IPS DF 4.7 (cell line): ENCODE measurements around the gene APOL3.
A peak's percentile ranks its signal among the peaks of the same experiment; 100 is the strongest.
"Not testable (repeated sequence)": the region's sequence is repeated elsewhere in the genome, so short reads cannot be mapped to it uniquely, and the experiment has no call there.

Experiments used
- DNase-seq: peaks from one replicate; pipeline ENCODE4 v3.0.0-alpha.2; 2013; ENCODE audit warnings: low spot score; ENCODE audit errors: extremely low read depth

The APOL3 gene

GRCh38 chr22:36136988-36137387 lies 23.6 kb downstream of the APOL3 start:
- no peak for DNase-seq

DNA sequence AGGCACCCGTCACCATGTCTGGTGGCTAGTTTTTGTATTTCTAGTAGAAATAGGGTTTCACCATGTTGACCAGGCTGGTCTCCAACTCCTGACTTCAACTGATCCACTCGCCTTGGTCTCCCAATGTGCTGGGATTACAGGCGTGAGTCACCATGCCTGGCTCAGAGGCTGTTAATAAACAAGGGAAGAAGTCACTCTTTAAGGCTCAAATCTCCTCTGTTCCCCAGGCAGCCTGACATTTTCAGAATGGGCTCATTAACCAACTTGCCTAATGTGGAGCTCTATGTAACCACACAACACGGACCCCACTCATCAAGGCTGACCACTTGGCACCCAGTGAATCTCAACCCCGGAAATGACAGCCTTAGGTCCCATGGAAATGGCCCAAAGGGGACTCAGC lies 24.1 kb downstream of the APOL3 start:
- no peak for DNase-seq

DNA sequence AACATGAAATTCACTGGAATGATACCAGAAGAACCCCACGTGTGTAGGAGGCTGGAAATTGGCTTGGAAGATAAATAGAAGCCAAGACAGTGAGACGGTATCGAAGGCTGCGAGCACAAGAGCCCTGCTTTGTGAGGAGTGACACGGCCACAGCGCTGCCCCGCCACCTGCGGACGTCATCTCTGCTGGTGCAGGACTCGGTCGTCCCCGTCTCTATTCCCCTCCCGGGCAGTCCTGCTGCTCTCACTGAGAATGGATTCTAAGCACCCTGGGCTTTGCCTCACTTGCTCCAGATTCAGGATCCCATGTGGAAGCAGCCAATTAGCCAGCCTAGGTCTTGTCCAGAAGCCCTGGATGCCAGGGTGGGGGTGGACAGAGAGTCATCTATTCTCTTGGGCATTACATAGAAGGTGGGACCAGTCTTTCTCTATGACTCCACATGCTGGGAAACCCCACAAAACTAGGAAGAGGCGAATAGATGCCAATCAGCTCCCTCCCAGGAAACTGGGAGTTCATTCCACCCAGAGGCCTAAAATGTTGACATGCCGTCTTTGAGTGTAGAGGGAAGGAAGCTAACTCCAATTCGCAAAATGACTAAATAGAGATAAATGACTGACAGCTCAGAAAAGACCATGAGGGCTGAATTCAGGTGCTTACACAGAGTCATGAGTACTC lies 25.1 kb downstream of the APOL3 start:
- no peak for DNase-seq

GRCh38 chr22:36134182-36134581 lies 26.4 kb downstream of the APOL3 start:
- no peak for DNase-seq

DNA sequence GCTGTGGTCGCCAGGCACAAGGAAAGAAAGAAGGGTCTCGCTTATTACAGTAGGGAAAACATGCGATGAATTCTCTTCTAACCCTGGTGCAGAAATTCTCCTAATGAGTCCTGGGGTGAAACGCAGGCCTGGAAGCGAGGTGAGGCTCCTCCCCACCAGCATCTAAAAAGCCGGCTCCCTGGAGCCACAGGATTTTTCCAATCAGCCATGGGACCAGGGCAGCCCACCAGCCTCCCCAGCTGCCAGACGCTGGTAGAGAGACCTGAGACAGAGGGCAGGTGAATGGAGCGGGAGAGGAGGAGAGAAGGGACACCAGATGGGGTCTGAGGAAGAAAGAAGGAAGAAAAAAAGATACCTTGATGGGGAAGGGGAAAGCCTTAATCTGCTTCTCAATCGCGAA lies 28.6 kb downstream of the APOL3 start:
- no peak for DNase-seq

DNA sequence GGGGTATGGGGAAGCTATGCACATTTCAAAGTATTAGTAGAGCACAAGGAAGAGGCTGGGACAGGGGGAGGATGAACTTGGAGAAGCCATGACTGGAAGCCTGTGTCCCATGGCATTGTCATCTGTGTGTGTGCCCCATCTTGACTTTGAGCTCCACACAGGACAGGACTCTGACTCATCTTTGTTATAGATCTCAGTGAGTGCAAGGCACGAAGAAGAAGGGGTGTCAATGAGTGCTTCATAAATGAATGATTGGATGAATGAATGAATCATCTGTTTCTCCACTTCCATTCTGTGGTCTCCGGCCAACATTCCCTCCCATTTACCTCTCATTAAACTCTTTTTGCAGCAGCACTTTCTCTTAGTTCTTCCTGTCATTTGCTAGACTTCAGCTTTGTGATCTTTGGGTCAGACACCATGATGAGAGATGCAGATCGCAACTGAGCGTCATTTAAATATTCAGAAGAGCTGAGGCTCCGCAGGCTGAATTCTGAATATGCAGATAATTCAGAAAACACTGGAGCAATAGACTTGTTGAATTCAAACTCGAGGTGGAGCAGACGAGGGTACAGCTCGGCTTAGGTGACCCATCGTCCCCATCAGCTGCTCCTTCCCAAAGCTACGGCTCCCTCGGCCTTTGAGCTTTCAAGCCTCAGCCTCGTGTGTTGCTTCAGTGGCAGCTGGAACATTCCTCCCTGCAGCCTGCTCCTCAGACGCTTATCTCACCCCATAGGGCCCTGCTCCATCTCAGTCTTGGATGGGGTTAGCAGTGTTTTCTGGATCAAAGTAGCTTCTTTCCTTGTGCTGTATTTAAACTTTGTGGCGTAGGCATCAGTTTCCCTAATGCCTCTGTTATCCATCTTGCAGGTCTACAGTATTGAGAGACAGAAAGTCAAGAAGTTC lies 30.8 kb downstream of the APOL3 start:
- DNase-seq: no peak

- no peak for DNase-seq
Observed at GRCh38 chr22:36129071-36129470, 31.5 kb downstream of the APOL3 start.

- no peak for DNase-seq
Observed at GRCh38 chr22:36125994-36126531, 34.5 kb downstream of the APOL3 start.

DNA sequence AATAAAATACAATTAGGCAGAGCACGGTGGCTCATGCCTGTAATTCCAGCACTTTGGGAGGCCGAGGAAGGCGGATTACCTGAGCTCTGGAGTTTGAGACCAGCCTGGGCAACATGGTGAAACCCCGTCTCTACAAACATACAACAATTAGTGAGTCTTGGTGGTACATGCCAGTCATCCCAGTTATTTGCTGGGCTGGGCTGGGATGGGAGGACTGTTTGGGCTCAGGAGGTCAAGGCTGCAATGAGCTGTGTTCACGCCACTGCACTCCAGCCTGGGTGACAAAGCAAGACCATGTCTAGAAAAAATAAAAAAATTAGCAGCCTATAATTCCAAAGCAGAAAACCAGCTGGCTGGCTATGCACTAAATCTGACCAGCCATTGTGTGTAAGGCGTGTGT lies 35.1 kb downstream of the APOL3 start:
- DNase-seq: no peak

DNA sequence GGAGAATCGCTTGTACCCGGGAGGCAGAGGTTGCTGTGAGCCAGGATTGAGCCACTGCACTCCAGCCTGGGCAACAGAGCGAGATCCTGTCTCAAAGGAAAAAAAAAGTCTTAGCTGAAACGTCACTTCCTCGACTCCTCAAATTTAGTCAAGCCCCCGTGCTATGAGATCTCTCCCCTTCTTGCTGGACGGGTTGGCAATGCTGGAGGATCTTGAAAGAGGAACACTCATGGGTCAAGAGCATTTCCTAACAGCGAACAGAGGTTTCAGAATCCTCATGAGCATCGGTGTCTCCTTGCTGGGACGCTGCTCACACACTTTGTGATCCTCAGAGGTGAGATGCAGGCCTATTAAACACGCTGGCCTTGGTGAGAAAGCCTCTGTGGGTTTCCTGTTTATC lies 35.9 kb downstream of the APOL3 start:
- DNase-seq: no peak

DNA sequence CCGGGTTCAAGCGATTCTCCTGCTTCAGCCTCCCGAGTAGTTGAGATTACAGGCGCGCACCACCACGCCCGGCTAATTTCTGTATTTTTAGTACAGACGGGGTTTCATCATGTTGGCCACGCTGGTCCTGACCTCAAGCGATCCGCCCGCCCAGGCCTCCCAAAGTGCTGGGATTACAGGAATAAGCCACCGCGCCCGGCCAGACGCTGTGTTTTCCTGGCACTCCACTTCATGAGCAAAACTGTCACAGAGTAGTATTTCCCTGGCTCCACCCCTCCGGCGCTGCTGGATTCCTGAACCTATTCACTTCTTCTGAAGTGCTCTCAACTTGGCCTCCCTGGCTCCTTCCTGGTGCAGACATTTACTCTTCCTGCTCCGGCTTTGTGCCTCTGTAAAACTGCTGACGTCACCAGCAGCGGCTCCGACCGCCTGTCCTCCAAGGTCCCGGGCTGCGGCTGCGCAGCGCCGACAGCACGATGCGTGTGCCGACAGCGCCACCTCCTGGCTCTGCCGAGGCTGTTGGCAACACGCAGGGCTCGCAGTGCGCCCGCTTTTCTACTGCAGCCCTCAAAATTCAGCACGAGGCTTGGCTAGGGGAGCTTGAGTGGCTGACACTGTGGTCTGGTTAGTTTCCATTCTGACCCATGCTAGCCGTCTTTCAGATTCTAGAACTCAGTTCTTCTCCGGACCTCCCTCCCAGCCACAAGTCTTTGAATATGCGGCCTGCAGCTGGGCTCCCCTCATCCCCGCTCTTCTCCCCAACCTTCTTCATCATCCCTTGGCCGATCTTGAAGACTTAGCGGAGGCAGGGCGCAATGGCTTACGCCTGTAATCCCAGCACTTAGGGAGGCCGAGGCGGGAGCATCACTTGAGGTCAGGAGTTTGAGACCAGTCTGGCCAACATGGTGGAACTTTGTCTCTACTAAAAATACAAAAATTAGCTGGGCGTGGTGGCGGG lies 36.6 kb downstream of the APOL3 start:
- peak; percentile 78 for DNase-seq

DNA sequence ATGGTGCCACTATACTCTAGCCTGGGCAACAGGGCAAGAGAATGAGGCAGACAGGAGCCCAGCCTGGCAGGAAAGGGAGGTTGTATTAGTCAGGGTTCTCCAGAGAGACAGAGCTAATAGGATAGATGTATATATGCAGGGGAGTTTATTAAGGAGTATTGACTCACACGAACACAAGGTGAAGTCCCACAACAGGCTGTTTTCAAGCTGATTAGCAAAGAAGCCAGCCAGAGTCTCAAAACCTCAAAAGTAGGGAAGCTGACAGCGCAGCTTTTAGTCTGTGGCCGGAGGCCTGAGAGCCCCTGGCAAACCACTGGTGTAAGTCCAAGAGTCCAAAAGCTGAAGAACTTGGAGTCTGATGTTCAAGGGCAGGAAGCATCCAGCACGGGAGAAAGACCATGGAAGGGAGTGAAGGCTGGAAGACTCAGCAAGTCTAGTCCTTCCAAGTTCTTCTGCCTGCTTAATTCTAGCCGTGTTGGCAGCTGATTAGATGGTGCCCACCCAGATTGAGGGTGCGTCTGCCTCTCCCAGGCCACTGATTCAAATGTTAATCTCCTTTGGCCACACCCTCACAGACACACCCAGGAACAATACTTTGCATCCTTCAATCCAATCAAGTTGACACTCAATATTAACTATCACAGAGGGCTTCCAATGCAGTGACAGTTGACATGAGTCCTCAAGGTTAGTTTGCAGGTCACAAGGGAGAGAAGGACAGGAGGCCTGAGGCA lies 39.8 kb downstream of the APOL3 start:
- not testable (repeated sequence) for DNase-seq

- no peak for DNase-seq
Observed at GRCh38 chr22:36117053-36117554, 43.5 kb downstream of the APOL3 start.

- DNase-seq: no peak
Observed at GRCh38 chr22:36116127-36116526, 44.4 kb downstream of the APOL3 start.

DNA sequence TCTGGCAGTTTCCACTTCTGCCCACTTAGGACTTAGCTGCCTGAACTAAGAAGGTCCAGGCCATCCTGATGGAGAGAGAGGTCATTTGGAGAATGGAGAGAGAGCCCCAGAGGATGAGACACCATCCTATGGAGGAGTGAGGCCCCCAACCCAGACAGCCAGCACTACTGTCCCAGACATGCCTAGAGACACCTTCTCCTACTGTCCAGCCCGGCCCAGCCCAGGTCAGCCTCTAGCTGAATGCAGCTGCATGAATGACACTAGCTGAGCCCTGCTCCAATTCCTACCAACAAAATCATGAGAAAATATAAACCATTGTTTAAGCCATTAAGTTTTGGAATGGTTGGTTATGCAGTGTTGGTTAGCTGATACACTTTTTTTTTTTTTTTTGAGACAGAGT lies 47.4 kb downstream of the APOL3 start:
- DNase-seq: no peak

- DNase-seq: no peak
Observed at GRCh38 chr22:36111316-36111715, 49.2 kb downstream of the APOL3 start.

DNA sequence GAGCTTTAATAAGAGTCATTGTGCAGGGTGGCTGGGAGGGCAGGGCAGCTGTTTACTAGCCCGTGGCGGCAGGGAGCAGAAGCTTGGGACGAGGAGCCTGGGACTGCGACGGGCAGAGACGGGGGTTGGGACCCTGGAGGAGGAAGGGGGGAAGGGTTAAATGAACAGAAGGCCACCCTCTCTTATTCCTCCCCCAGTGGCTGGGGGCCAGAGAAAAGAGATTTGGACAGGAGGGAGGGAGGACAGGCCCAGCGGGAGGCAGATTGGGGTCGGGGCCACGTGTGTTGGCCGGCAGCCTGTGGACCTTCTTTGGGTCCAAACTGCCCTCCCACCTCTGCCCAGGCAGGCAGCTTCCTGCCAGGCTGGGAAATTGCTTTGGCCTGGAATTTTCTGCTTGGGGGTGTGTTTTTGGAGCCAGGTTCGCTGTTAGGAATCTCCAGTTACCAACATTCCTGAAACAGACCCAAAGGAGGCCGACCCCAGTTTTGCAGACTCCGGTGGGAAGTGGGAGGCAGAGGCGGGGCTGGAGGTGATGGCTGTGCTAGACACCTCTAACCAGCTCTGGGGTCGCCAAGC lies 50.2 kb downstream of the APOL3 start:
- DNase-seq: no peak

- DNase-seq: no peak
Observed at GRCh38 chr22:36107436-36107835, 53.1 kb downstream of the APOL3 start.

DNA sequence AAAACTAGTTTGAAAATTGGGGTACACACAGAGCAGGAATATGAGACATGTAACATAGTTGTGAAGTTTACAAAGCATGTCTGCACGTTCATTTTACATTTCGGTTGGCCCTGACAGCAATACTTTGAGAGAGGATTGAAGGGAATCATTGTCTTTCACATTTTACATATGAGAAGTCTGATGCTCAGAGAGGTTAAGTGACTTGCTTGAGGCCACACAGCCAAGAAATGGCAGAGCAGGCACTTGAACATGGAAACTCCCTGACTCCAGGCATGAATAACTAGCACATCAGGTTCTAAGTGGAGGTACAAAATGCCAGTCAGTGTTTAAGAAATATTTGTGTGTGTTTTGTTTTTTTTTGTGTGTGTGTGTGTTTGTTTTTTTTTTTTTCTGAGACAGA lies 53.6 kb downstream of the APOL3 start:
- no peak for DNase-seq

DNA sequence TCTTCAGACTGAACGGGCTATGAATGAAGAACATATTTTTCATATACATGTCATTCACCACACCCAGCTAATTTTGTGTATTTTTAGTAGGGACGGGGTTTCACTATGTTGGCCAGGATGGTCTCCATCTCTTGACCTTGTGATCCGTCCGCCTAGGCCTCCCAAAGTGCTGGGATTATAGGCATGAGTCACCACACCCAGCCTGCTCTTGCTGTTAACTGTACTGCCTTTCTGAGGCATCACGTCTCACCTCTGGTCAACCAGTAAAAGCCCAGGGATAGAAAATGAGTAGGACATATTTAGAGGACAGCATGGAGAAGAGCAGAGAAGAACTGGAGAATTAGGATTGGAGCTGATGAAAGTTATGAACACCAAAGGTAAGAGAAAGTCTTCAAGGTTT lies 55.6 kb downstream of the APOL3 start:
- DNase-seq: no peak
